ENCODE data around the gene RPP25.
A peak's percentile ranks its signal among the peaks of the same experiment; 100 is the strongest.

Gene RPP25

GRCh38 chr15:74983725-74984231 lies 27.2 kb upstream of the RPP25 start:
- H2BK120ac ChIP-seq (ENCODE audit: low read depth, low read length), result no peak overlapping the region
- H3K27me3 ChIP-seq (ENCODE audit: control insufficient read depth in 3 of 3, insufficient read depth in 3 of 3, low read depth in 1 of 3, low read length in 3 of 3), result peaks cover 0 to 13% (median 0%) of the 10 kb centered on the region in 3 experiments
- H3K4me1 ChIP-seq (ENCODE audit: control insufficient read depth in 2 of 2, insufficient read depth in 1 of 2, low read depth in 1 of 2, low read length in 2 of 2), result peaks cover 0 to 3% of the 10 kb centered on the region in 2 donors
- H3K27ac ChIP-seq (replicated peaks; ENCODE audit: low read length), result no peak overlapping the region
- H3K9ac ChIP-seq (ENCODE audit: low read depth, low read length, poor library complexity), result no peak overlapping the region
- no peak overlapping the region for H4K8ac ChIP-seq (ENCODE audit: low read depth, low read length)
- no peak overlapping the region for H3K4me2 ChIP-seq (ENCODE audit: insufficient read depth, low read length, poor library complexity, severe bottlenecking)
- H3K4ac ChIP-seq (ENCODE audit: low read length), result no peak overlapping the region
- WGBS, 2 donors (ENCODE audit: extremely low coverage in 2 of 2, insufficient read length in 2 of 2, insufficient replicate concordance in 1 of 2), result no CpG with 5 or more reads among the region's 4 CpGs
- no peak for DNase-seq (ENCODE audit: low spot score)
- no peak overlapping the region for H2BK12ac ChIP-seq (ENCODE audit: low read length)
- no peak overlapping the region for H2AK5ac ChIP-seq (ENCODE audit: low read depth, low read length)
- no peak overlapping the region for H2BK5ac ChIP-seq (ENCODE audit: low read length)
- H3K36me3 ChIP-seq (replicated peaks in 1 of 2; ENCODE audit: control insufficient read depth in 2 of 2, insufficient read depth in 2 of 2, low read length in 2 of 2), result no peaks in the 10 kb centered on the region
- H3K18ac ChIP-seq (ENCODE audit: low read length), result no peak overlapping the region
- H3K4me3 ChIP-seq (ENCODE audit: low read length in 2 of 2), result no peak overlapping the region
- no peak overlapping the region for H2AFZ ChIP-seq (ENCODE audit: low read length)
- H2BK15ac ChIP-seq (ENCODE audit: low read length), result no peak overlapping the region
- no peaks in the 10 kb centered on the region for H3K9me3 ChIP-seq (replicated peaks in 1 of 2; ENCODE audit: control insufficient read depth in 2 of 2, insufficient read depth in 1 of 2, low read depth in 1 of 2, low read length in 2 of 2)
- H3K14ac ChIP-seq (ENCODE audit: low read length), result no peak overlapping the region
- no peak overlapping the region for H4K91ac ChIP-seq (ENCODE audit: low read depth, low read length, poor library complexity)
- no peak overlapping the region for H3K23ac ChIP-seq (ENCODE audit: low read depth, low read length, poor library complexity)
- H3K79me1 ChIP-seq (ENCODE audit: low read depth, low read length), result no peaks in the 10 kb centered on the region

- Histone ChIP-seq H3K27me3 (ENCODE audit: control insufficient read depth in 3 of 3, insufficient read depth in 3 of 3, low read depth in 1 of 3, low read length in 3 of 3) (peaks cover 0 to 13% (median 0%) of the 10 kb centered on the region in 3 experiments), H3K4me2 (ENCODE audit: insufficient read depth, low read length, poor library complexity, severe bottlenecking) (no peak overlapping the region), H3K14ac (ENCODE audit: low read length) (no peak overlapping the region), H3K4ac (ENCODE audit: low read length) (no peak overlapping the region), H3K36me3 (replicated peaks in 1 of 2; ENCODE audit: control insufficient read depth in 2 of 2, insufficient read depth in 2 of 2, low read length in 2 of 2) (no peaks in the 10 kb centered on the region), H2AK5ac (ENCODE audit: low read depth, low read length) (no peak overlapping the region), H4K8ac (ENCODE audit: low read depth, low read length) (no peak overlapping the region), H3K79me1 (ENCODE audit: low read depth, low read length) (no peaks in the 10 kb centered on the region), H2BK5ac (ENCODE audit: low read length) (no peak overlapping the region), H2BK15ac (ENCODE audit: low read length) (no peak overlapping the region), H3K9me3 (replicated peaks in 1 of 2; ENCODE audit: control insufficient read depth in 2 of 2, insufficient read depth in 1 of 2, low read depth in 1 of 2, low read length in 2 of 2) (no peaks in the 10 kb centered on the region), H2BK120ac (ENCODE audit: low read depth, low read length) (no peak overlapping the region), H3K9ac (ENCODE audit: low read depth, low read length, poor library complexity) (no peak overlapping the region), H2BK12ac (ENCODE audit: low read length) (no peak overlapping the region), H3K18ac (ENCODE audit: low read length) (no peak overlapping the region), H3K23ac (ENCODE audit: low read depth, low read length, poor library complexity) (no peak overlapping the region), H2AFZ (ENCODE audit: low read length) (no peak overlapping the region), H3K27ac (replicated peaks; ENCODE audit: low read length) (no peak overlapping the region), H4K91ac (ENCODE audit: low read depth, low read length, poor library complexity) (no peak overlapping the region), H3K4me3 (ENCODE audit: low read length in 2 of 2) (no peak overlapping the region), H3K4me1 (ENCODE audit: control insufficient read depth in 2 of 2, insufficient read depth in 1 of 2, low read depth in 1 of 2, low read length in 2 of 2) (peaks cover 0 to 3% of the 10 kb centered on the region in 2 donors)
- no peak for DNase-seq (ENCODE audit: low spot score)
- WGBS, 2 donors (ENCODE audit: extremely low coverage in 2 of 2, insufficient read length in 2 of 2, insufficient replicate concordance in 1 of 2), result no CpG with 5 or more reads among the region's 5 CpGs
These were observed 25.6 kb upstream of the RPP25 start for GRCh38 chr15:74982183-74982582.

- Histone ChIP-seq H2BK15ac (ENCODE audit: low read length) (no peak overlapping the region), H2AK5ac (ENCODE audit: low read depth, low read length) (no peak overlapping the region)
- DNase-seq (ENCODE audit: low spot score), result no peak
These were observed 21.9 kb upstream of the RPP25 start for GRCh38 chr15:74978503-74978902.

GRCh38 chr15:74978077-74978476 lies 21.5 kb upstream of the RPP25 start:
- H3K9me3 ChIP-seq (replicated peaks in 1 of 2; ENCODE audit: control insufficient read depth in 2 of 2, insufficient read depth in 1 of 2, low read depth in 1 of 2, low read length in 2 of 2), result no peaks in the 10 kb centered on the region
- no peaks in the 10 kb centered on the region for H3K36me3 ChIP-seq (replicated peaks in 1 of 2; ENCODE audit: control insufficient read depth in 2 of 2, insufficient read depth in 2 of 2, low read length in 2 of 2)
- H3K79me1 ChIP-seq (ENCODE audit: low read depth, low read length), result no peaks in the 10 kb centered on the region
- H2BK120ac ChIP-seq (ENCODE audit: low read depth, low read length), result no peak overlapping the region
- no peak overlapping the region for H3K4me2 ChIP-seq (ENCODE audit: insufficient read depth, low read length, poor library complexity, severe bottlenecking)
- no peak overlapping the region for H2AFZ ChIP-seq (ENCODE audit: low read length)
- no peak overlapping the region for H4K91ac ChIP-seq (ENCODE audit: low read depth, low read length, poor library complexity)
- no peak overlapping the region for H2BK5ac ChIP-seq (ENCODE audit: low read length)
- no peak overlapping the region for H2AK5ac ChIP-seq (ENCODE audit: low read depth, low read length)
- WGBS, 2 donors (ENCODE audit: extremely low coverage in 2 of 2, insufficient read length in 2 of 2, insufficient replicate concordance in 1 of 2), result no CpG with 5 or more reads among the region's 1 CpG
- H3K4me1 ChIP-seq (ENCODE audit: control insufficient read depth in 2 of 2, insufficient read depth in 1 of 2, low read depth in 1 of 2, low read length in 2 of 2), result no peaks in the 10 kb centered on the region
- no peak overlapping the region for H3K14ac ChIP-seq (ENCODE audit: low read length)
- H3K23ac ChIP-seq (ENCODE audit: low read depth, low read length, poor library complexity), result no peak overlapping the region
- H3K27ac ChIP-seq (replicated peaks; ENCODE audit: low read length), result no peak overlapping the region
- H3K27me3 ChIP-seq (ENCODE audit: control insufficient read depth in 3 of 3, insufficient read depth in 3 of 3, low read depth in 1 of 3, low read length in 3 of 3), result peaks cover 0 to 3% (median 0%) of the 10 kb centered on the region in 3 experiments
- no peak overlapping the region for H3K18ac ChIP-seq (ENCODE audit: low read length)
- H4K8ac ChIP-seq (ENCODE audit: low read depth, low read length), result no peak overlapping the region
- no peak overlapping the region for H3K4ac ChIP-seq (ENCODE audit: low read length)
- H3K4me3 ChIP-seq (ENCODE audit: low read length in 2 of 2), result no peak overlapping the region
- no peak overlapping the region for H2BK15ac ChIP-seq (ENCODE audit: low read length)
- H3K9ac ChIP-seq (ENCODE audit: low read depth, low read length, poor library complexity), result no peak overlapping the region
- DNase-seq (ENCODE audit: low spot score), result no peak
- H2BK12ac ChIP-seq (ENCODE audit: low read length), result no peak overlapping the region

More at GRCh38 chr15:74978503-74978902, 21.9 kb upstream of the RPP25 start:
- Histone ChIP-seq H3K9ac (ENCODE audit: low read depth, low read length, poor library complexity) (no peak overlapping the region), H4K91ac (ENCODE audit: low read depth, low read length, poor library complexity) (no peak overlapping the region), H3K9me3 (replicated peaks in 1 of 2; ENCODE audit: control insufficient read depth in 2 of 2, insufficient read depth in 1 of 2, low read depth in 1 of 2, low read length in 2 of 2) (no peaks in the 10 kb centered on the region), H3K4me2 (ENCODE audit: insufficient read depth, low read length, poor library complexity, severe bottlenecking) (no peak overlapping the region), H3K23ac (ENCODE audit: low read depth, low read length, poor library complexity) (no peak overlapping the region), H3K4me1 (ENCODE audit: control insufficient read depth in 2 of 2, insufficient read depth in 1 of 2, low read depth in 1 of 2, low read length in 2 of 2) (no peaks in the 10 kb centered on the region), H2AFZ (ENCODE audit: low read length) (no peak overlapping the region), H3K4me3 (ENCODE audit: low read length in 2 of 2) (no peak overlapping the region), H4K8ac (ENCODE audit: low read depth, low read length) (no peak overlapping the region), H2BK5ac (ENCODE audit: low read length) (no peak overlapping the region), H3K18ac (ENCODE audit: low read length) (peak overlapping the region; percentile 45), H3K27ac (replicated peaks; ENCODE audit: low read length) (no peak overlapping the region), H3K27me3 (ENCODE audit: control insufficient read depth in 3 of 3, insufficient read depth in 3 of 3, low read depth in 1 of 3, low read length in 3 of 3) (peaks cover 0 to 3% (median 0%) of the 10 kb centered on the region in 3 experiments), H3K4ac (ENCODE audit: low read length) (no peak overlapping the region), H3K79me1 (ENCODE audit: low read depth, low read length) (no peaks in the 10 kb centered on the region), H2BK120ac (ENCODE audit: low read depth, low read length) (no peak overlapping the region), H3K14ac (ENCODE audit: low read length) (no peak overlapping the region), H3K36me3 (replicated peaks in 1 of 2; ENCODE audit: control insufficient read depth in 2 of 2, insufficient read depth in 2 of 2, low read length in 2 of 2) (no peaks in the 10 kb centered on the region), H2BK12ac (ENCODE audit: low read length) (no peak overlapping the region)
- WGBS, 2 donors (ENCODE audit: extremely low coverage in 2 of 2, insufficient read length in 2 of 2, insufficient replicate concordance in 1 of 2), result no CpG with 5 or more reads among the region's 3 CpGs
